DND-41 (cell line): ENCODE data around the gene GSN.

Experiments
- EZH2 ChIP-seq: IDR thresholded peaks from 3 replicates; pipeline ENCODE4 v1.6.1; 2012; ENCODE audit warnings: borderline replicate concordance, low read depth, mild to moderate bottlenecking, moderate library complexity, low read length, inconsistent platforms; ENCODE audit not compliant: severe bottlenecking
- TF ChIP-seq, protein P1 (sequence below): IDR thresholded peaks from 2 replicates; pipeline ENCODE4 v1.5.1; 2012; ENCODE audit warnings: borderline replicate concordance, low read length, moderate library complexity, mild to moderate bottlenecking; ENCODE audit not compliant: poor library complexity, severe bottlenecking; ENCODE audit errors: extremely low read depth

DNA sequence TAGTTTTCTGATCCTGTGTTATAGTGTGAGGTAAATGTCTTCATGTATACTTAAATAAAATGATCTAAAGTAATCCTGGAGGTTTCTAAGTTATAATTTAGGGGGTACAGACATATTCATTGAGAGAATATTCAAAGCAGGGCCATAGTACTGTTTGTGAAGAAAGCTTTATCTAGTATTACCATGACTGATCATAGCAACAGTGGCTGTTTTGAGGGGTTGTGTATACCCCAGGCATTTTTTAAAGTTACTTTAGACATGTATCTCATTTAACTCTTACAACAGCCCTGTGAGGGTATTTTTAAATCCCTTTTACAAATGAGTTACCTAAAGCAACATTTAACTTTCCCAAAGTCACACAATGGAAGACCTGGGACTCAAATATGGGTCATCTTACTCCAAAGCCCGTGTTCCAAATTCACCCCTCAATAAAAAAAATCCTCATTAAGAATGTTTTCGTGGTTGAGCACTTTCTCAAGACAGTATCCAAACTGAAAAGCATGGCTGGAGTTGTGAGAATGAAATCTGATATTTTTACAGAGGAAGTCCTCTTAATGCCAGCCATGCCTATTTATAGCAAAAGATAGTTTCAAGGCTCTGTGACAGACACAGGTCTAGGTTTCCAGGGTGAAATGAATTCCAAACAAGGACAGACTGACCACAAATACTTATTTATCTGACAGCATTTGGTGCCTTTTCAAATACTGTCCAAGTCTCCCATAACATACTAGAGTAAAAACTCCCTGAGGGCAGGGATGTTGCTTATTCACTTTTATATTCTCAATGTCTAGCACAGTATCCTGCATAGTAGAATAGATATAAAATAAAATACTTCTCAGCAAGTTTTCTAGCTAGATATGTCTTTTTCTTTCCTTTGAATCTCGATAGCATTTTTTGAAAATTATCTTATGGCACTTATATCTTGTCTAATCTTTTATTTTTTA, 91.7 kb downstream of the GSN start:
- TF ChIP-seq, protein P1, sequence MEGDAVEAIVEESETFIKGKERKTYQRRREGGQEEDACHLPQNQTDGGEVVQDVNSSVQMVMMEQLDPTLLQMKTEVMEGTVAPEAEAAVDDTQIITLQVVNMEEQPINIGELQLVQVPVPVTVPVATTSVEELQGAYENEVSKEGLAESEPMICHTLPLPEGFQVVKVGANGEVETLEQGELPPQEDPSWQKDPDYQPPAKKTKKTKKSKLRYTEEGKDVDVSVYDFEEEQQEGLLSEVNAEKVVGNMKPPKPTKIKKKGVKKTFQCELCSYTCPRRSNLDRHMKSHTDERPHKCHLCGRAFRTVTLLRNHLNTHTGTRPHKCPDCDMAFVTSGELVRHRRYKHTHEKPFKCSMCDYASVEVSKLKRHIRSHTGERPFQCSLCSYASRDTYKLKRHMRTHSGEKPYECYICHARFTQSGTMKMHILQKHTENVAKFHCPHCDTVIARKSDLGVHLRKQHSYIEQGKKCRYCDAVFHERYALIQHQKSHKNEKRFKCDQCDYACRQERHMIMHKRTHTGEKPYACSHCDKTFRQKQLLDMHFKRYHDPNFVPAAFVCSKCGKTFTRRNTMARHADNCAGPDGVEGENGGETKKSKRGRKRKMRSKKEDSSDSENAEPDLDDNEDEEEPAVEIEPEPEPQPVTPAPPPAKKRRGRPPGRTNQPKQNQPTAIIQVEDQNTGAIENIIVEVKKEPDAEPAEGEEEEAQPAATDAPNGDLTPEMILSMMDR, result no peak
- no peak for TF ChIP-seq EZH2
